HepG2 (cell line): ENCODE results near the gene NFKB2. TPM values are rescaled to one million over a fixed set of nuclear protein-coding genes. Genes with fewer than 3 reads are reported as not detected.

ENCODE experiments used
- KAT2B ChIP-seq: fragments of 150-350 bp; IDR thresholded peaks from 2 replicates; pipeline ENCODE4 v1.6.1; 2014; ENCODE audit warnings: low read depth, low read length, borderline replicate concordance
- KDM4B ChIP-seq: sonication (generic); formaldehyde crosslinking; IDR thresholded peaks from 2 replicates; pipeline ENCODE4 v1.4.0; 2020; ENCODE audit warnings: missing genetic modification reagents
- POLR2AphosphoS5 ChIP-seq: IDR thresholded peaks from 2 replicates; pipeline ENCODE4 v1.6.1; 2012; ENCODE audit warnings: low read depth, low read length
- SMC3 ChIP-seq: IDR thresholded peaks from 2 replicates; pipeline ENCODE4 v1.6.1; 2011; ENCODE audit warnings: low read length, improper control_type of control experiment
- SOX13 ChIP-seq, 3 experiments: fragments of 450-650 bp in 1 of 3; sonication (generic) in 1 of 3; formaldehyde crosslinking in 1 of 3; IDR thresholded peaks in 2 of 3; conservative IDR thresholded peaks in 1 of 3; 2 replicates each; pipeline versions ENCODE4 v1.5.0 to v1.6.1; 2016 to 2020; ENCODE audit warnings: antibody characterized with exemption in 1 of 3, mild to moderate bottlenecking in 1 of 3, missing compliant biosample characterization in 1 of 3, missing genetic modification reagents in 1 of 3, moderate library complexity in 1 of 3
- TCF12 ChIP-seq, 2 experiments: fragments of 450-650 bp in 1 of 2; sonication (generic) in 1 of 2; formaldehyde crosslinking in 1 of 2; IDR thresholded peaks; 2 replicates each; pipeline versions ENCODE4 v1.6.1 to v1.8.0; 2017 to 2022; ENCODE audit warnings: antibody characterized with exemption in 1 of 2, mild to moderate bottlenecking in 1 of 2, missing genetic modification reagents in 1 of 2, moderate library complexity in 1 of 2
- ZBTB42 ChIP-seq: sonication (generic); formaldehyde crosslinking; IDR thresholded peaks from 2 replicates; pipeline ENCODE4 v1.5.0; 2020; ENCODE audit warnings: mild to moderate bottlenecking, missing genetic modification reagents
- ZFP36L1 ChIP-seq: sonication (generic); formaldehyde crosslinking; IDR thresholded peaks from 2 replicates; pipeline ENCODE4 v1.8.0; 2022; ENCODE audit warnings: mild to moderate bottlenecking, missing genetic modification reagents, moderate library complexity
- ZIK1 ChIP-seq: sonication (generic); formaldehyde crosslinking; IDR thresholded peaks from 2 replicates; pipeline ENCODE4 v1.5.0; 2020; ENCODE audit warnings: mild to moderate bottlenecking, low read depth, missing genetic modification reagents, borderline replicate concordance
- ZNF337 ChIP-seq: sonication (generic); formaldehyde crosslinking; IDR thresholded peaks from 2 replicates; pipeline ENCODE4 v1.5.1; 2020; ENCODE audit warnings: missing genetic modification reagents, low read depth, mild to moderate bottlenecking, borderline replicate concordance
- ZNF501 ChIP-seq: sonication (generic); formaldehyde crosslinking; IDR thresholded peaks from 2 replicates; pipeline ENCODE4 v1.5.1; 2020; ENCODE audit warnings: mild to moderate bottlenecking, moderate library complexity, missing genetic modification reagents
- ZNF556 ChIP-seq: sonication (generic); formaldehyde crosslinking; IDR thresholded peaks from 2 replicates; pipeline ENCODE4 v1.4.0; 2020; ENCODE audit warnings: mild to moderate bottlenecking, missing genetic modification reagents, borderline replicate concordance
- polyA plus RNA-seq, 8 experiments: library from polyadenylated mRNA; depleted of rRNA in 3 of 8; stranded (reverse) in 7 of 8; unstranded in 1 of 8; fragments of >200 nt; fragmentation: Illumina TruSeq in 4 of 8; extraction: Trizol in 4 of 8; gene quantifications; 2 replicates each; pipeline versions ENCODE4 v1.2.1 to v1.2.3, GENCODE V29; 2011 to 2016; ENCODE audit warnings: low read depth in 4 of 8, missing spikeins in 1 of 8, mixed read lengths in 1 of 8; ENCODE audit not compliant: insufficient read depth in 1 of 8
- total RNA-seq, 5 experiments: library from RNA; depleted of rRNA; stranded (reverse); fragments of >200 nt; fragmentation: Illumina TruSeq; extraction: Trizol; gene quantifications; 2 replicates each; pipeline ENCODE4 v1.2.3, GENCODE V29; 2016; ENCODE audit warnings: low read depth in 1 of 5
- TF ChIP-seq, protein P1 (sequence below): sonication (generic); formaldehyde crosslinking; conservative IDR thresholded peaks from 2 replicates; pipeline ENCODE4 v1.4.0; 2020; ENCODE audit warnings: missing genetic modification reagents
- TF ChIP-seq, protein P2 (sequence below): sonication (generic); formaldehyde crosslinking; IDR thresholded peaks from 2 replicates; pipeline ENCODE4 v1.5.0; 2020; ENCODE audit warnings: mild to moderate bottlenecking, missing genetic modification reagents, borderline replicate concordance
- TF ChIP-seq, protein P3 (sequence below): sonication (generic); formaldehyde crosslinking; IDR thresholded peaks from 2 replicates; pipeline ENCODE4 v1.4.0; 2020; ENCODE audit warnings: mild to moderate bottlenecking, missing genetic modification reagents

NFKB2 gene
- total and polyA plus RNA-seq, 2 of the 13 experiments (the other 11 are each of a cell fraction or from before 2014, with no cell fraction given), result 7.7 to 12.5 TPM

DNA sequence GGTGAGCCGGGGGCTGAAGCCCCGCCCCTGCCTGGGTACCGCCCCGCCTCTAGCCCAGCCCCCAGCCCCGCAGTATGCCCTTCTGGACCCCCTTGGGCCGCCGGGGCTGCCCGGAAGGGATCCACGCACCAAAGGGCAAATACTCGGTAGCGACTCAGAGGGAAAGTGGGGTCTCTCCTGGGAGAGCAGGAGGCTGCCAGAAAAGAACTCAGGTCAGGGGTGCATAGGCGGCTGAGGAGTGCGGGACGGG lies 25.9 kb downstream of the NFKB2 start (continued):
- TF ChIP-seq TCF12 (IDR thresholded peaks at IDR 0.05) (no peak), TCF12 (CRISPR knock-in tag; IDR thresholded peaks at IDR 0.05) (no peak), ZBTB42 (CRISPR knock-in tag) (no peak), POLR2AphosphoS5 (no peak; the same call in 1 of the 2 replicates), KDM4B (CRISPR knock-in tag) (no peak), ZNF337 (CRISPR knock-in tag) (peak; percentile 11; the same call in 1 of the 2 replicates), KAT2B (no peak), ZNF501 (CRISPR knock-in tag) (peak; percentile 64), ZIK1 (CRISPR knock-in tag) (0 out of 2 replicates have a peak, but pooled peaks have one; percentile 59), SOX13 (IDR thresholded peaks at IDR 0.05) (no peak), SOX13 (CRISPR knock-in tag; conservative IDR thresholded peaks at IDR 0.05 in 1 of 2, IDR thresholded peaks at IDR 0.05 in 1 of 2) (no peak), SMC3 (no peak), ZFP36L1 (CRISPR knock-in tag) (0 out of 2 replicates have a peak, but pooled peaks have one; percentile 16), ZNF556 (CRISPR knock-in tag) (no peak)
- TF ChIP-seq, protein P1, sequence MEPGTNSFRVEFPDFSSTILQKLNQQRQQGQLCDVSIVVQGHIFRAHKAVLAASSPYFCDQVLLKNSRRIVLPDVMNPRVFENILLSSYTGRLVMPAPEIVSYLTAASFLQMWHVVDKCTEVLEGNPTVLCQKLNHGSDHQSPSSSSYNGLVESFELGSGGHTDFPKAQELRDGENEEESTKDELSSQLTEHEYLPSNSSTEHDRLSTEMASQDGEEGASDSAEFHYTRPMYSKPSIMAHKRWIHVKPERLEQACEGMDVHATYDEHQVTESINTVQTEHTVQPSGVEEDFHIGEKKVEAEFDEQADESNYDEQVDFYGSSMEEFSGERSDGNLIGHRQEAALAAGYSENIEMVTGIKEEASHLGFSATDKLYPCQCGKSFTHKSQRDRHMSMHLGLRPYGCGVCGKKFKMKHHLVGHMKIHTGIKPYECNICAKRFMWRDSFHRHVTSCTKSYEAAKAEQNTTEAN (CRISPR knock-in tag), result no peak
- TF ChIP-seq, protein P2, sequence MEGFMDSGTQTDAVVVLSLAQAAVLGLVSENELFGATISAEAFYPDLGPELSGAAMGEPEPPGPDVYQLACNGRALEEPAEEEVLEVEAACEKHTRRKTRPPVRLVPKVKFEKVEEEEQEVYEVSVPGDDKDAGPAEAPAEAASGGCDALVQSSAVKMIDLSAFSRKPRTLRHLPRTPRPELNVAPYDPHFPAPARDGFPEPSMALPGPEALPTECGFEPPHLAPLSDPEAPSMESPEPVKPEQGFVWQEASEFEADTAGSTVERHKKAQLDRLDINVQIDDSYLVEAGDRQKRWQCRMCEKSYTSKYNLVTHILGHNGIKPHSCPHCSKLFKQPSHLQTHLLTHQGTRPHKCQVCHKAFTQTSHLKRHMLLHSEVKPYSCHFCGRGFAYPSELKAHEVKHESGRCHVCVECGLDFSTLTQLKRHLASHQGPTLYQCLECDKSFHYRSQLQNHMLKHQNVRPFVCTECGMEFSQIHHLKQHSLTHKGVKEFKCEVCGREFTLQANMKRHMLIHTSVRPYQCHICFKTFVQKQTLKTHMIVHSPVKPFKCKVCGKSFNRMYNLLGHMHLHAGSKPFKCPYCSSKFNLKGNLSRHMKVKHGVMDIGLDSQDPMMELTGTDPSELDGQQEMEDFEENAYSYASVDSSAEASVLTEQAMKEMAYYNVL (CRISPR knock-in tag), result no peak
- TF ChIP-seq, protein P3, sequence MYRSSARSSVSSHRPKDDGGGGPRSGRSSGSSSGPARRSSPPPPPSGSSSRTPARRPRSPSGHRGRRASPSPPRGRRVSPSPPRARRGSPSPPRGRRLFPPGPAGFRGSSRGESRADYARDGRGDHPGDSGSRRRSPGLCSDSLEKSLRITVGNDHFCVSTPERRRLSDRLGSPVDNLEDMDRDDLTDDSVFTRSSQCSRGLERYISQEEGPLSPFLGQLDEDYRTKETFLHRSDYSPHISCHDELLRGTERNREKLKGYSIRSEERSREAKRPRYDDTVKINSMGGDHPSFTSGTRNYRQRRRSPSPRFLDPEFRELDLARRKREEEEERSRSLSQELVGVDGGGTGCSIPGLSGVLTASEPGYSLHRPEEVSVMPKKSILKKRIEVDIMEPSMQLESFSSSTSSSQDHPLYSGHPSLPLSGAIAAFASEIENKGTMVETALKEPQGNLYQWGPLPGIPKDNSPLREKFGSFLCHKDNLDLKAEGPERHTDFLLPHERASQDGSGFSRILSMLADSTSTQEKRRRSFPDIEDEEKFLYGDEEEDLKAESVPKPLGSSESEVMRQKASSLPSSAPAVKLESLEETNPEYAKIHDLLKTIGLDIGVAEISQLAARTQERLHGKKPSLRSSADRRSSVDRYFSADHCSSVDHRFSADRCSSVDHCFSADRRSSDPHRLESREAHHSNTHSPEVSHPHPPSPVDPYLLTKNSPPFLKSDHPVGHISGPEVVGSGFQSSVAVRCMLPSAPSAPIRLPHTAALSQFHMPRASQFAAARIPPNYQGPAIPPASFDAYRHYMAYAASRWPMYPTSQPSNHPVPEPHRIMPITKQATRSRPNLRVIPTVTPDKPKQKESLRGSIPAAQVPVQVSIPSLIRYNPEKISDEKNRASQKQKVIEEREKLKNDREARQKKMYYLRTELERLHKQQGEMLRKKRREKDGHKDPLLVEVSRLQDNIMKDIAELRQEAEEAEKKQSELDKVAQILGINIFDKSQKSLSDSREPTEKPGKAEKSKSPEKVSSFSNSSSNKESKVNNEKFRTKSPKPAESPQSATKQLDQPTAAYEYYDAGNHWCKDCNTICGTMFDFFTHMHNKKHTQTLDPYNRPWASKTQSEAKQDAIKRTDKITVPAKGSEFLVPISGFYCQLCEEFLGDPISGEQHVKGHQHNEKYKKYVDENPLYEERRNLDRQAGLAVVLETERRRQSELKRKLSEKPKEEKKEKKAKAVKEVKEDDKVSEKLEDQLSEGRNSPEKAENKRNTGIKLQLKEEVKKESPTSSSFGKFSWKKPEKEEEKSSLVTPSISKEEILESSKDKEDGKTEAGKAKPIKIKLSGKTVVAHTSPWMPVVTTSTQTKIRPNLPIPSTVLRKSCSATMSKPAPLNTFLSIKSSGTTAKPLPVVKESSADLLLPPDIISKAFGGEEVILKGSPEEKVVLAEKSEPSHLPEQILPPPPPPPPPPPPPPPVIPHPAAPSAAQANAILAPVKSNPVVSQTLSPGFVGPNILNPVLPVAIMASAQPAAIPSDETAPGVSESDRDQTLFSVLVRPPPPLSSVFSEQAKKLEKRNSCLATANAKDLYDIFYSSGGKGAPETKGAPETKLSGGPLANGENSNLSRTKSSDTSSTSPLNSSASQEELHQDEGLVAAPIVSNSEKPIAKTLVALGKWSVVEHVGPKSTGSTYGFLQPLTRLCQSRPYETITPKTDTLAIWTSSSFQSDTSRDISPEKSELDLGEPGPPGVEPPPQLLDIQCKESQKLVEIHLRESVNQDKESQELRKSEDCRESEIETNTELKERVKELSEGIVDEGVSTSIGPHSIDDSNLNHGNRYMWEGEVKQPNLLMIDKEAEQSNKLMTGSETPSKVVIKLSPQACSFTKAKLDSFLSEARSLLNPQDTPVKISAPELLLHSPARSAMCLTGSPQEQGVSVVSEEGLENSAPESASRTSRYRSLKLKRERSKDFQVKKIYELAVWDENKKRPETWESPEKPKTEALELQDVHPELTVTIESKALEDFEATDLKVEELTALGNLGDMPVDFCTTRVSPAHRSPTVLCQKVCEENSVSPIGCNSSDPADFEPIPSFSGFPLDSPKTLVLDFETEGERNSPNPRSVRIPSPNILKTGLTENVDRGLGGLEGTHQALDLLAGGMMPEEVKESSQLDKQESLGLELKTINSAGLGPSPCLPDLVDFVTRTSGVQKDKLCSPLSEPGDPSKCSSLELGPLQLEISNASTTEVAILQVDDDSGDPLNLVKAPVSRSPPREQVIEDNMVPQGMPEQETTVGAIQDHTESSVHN, result no peak
